Measurements from ENCODE around the gene TMEM9. TPM values are rescaled to one million over a fixed set of nuclear protein-coding genes. Genes with fewer than 3 reads are reported as not detected.

TMEM9 gene
- total and polyA plus RNA-seq, 2 of the 8 experiments (the other 6 are each of a cell fraction or from before 2014, with no cell fraction given) = 79.9 to 181 TPM

DNA sequence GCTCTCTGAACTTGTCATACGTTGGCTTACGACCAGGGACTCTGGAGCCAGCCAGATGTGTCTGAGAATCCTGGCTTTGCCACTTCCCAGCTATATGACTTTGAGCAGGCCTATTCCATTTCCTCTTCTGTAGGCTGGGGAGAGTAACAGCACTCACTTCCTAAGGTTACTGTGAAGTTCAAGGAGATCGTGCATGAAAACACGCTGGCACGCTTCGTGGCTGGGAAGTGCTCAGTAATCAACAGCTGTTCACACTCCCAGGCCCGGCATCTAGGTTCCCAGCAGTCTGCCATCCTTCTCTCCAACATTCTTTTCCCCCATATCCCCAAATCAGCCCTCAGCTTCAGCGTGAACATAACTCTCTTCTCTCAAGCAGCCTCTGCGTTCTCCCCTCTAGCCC is 29.3 kb downstream of the TMEM9 start (continued):
- TF ChIP-seq MAFK (IDR thresholded peaks at IDR 0.05; ENCODE audit: low read depth, low read length) (no peak), TBP (IDR thresholded peaks at IDR 0.05; ENCODE audit: low read depth, low read length) (no peak), SAP30 (IDR thresholded peaks at IDR 0.05; ENCODE audit: insufficient read depth, insufficient replicate concordance, low read length) (no peak), KDM5A (IDR thresholded peaks at IDR 0.05; ENCODE audit: low read length) (no peak), JUND (IDR thresholded peaks at IDR 0.05; ENCODE audit: low read length) (no peak)
